Neural progenitor cell (in vitro differentiated cells): Measurements from ENCODE around the gene GCM1. TPM values are rescaled to one million over a fixed set of nuclear protein-coding genes. Genes with fewer than 3 reads are reported as not detected.

Experiments
- DNase-seq: peaks from one replicate; pipeline ENCODE4 v3.0.0-alpha.2; 2016; ENCODE audit warnings: low spot score
- H2AFZ ChIP-seq: fragments of 200-600 bp; sonication (generic); replicated peaks from 2 replicates; pipeline ENCODE4 v1.6.1; 2016; ENCODE audit warnings: antibody characterized with exemption
- H3F3A ChIP-seq: fragments of 200-600 bp; sonication (generic); 2 replicates; pipeline ENCODE4 v1.6.1; 2016; ENCODE audit warnings: antibody characterized with exemption, low read depth
- H3K27ac ChIP-seq: fragments of 200-600 bp; sonication (generic); 2 replicates; pipeline ENCODE4 v1.5.1; 2016; ENCODE audit warnings: mild to moderate bottlenecking
- H3K27me3 ChIP-seq: fragments of 200-600 bp; sonication (generic); 2 replicates; pipeline ENCODE4 v1.6.1; 2016; ENCODE audit warnings: mild to moderate bottlenecking, moderate library complexity
- H3K36me3 ChIP-seq: fragments of 200-600 bp; sonication (generic); 2 replicates; pipeline ENCODE4 v1.5.1; 2016
- H3K4me1 ChIP-seq: fragments of 200-600 bp; sonication (generic); 2 replicates; pipeline ENCODE4 v1.6.1; 2016; ENCODE audit warnings: mixed run types
- H3K4me2 ChIP-seq: fragments of 200-600 bp; sonication (generic); 2 replicates; pipeline ENCODE4 v1.6.1; 2016
- H3K4me3 ChIP-seq: fragments of 200-600 bp; sonication (generic); 2 replicates; pipeline ENCODE4 v1.5.1; 2016
- H3K79me2 ChIP-seq: fragments of 200-600 bp; sonication (generic); 2 replicates; pipeline ENCODE4 v1.6.1; 2016; ENCODE audit warnings: low read depth
- H3K9ac ChIP-seq: fragments of 200-600 bp; sonication (generic); 2 replicates; pipeline ENCODE4 v1.6.1; 2016
- H3K9me3 ChIP-seq: fragments of 200-600 bp; sonication (generic); 2 replicates; pipeline ENCODE4 v1.5.1; 2016; ENCODE audit warnings: low read depth
- H4K20me1 ChIP-seq: fragments of 200-600 bp; sonication (generic); 2 replicates; pipeline ENCODE4 v1.6.1; 2016; ENCODE audit warnings: low read depth
- H3K27ac Mint-ChIP-seq: 3 replicates; pipeline ENCODE4 v1.8.0; 2021; ENCODE audit warnings: mixed read lengths
- H3K27me3 Mint-ChIP-seq: 2 replicates; pipeline ENCODE4 v1.8.0; 2022; ENCODE audit warnings: low read depth, mild to moderate bottlenecking, inconsistent platforms, moderate library complexity, mixed read lengths; ENCODE audit not compliant: insufficient read depth
- H3K36me3 Mint-ChIP-seq: 3 replicates; pipeline ENCODE4 v1.8.0; 2021; ENCODE audit warnings: mixed read lengths
- H3K4me1 Mint-ChIP-seq: 3 replicates; pipeline ENCODE4 v1.8.0; 2021; ENCODE audit warnings: mixed read lengths
- H3K4me3 Mint-ChIP-seq: 3 replicates; pipeline ENCODE4 v1.8.0; 2021; ENCODE audit warnings: mild to moderate bottlenecking, moderate library complexity, mixed read lengths
- H3K9me3 Mint-ChIP-seq: 3 replicates; pipeline ENCODE4 v1.8.0; 2020; ENCODE audit warnings: mixed read lengths
- EZH2 ChIP-seq: fragments of 200-600 bp; sonication (generic); IDR thresholded peaks from 2 replicates; pipeline ENCODE4 v1.6.1; 2017; ENCODE audit warnings: antibody characterized with exemption, mild to moderate bottlenecking, moderate library complexity
- EZH2phosphoT487 ChIP-seq: fragments of 200-600 bp; sonication (generic); IDR thresholded peaks from 2 replicates; pipeline ENCODE4 v1.6.1; 2017; ENCODE audit warnings: antibody characterized with exemption
- total RNA-seq: library from RNA; depleted of rRNA; stranded (reverse); fragments of >200 nt; gene quantifications from 2 replicates; pipeline ENCODE4 v1.2.3, GENCODE V29; 2015; ENCODE audit warnings: low replicate concordance
- TF ChIP-seq, protein P1 (sequence below): fragments of 200-600 bp; sonication (generic); IDR thresholded peaks from 2 replicates; pipeline ENCODE4 v1.5.1; 2017; ENCODE audit warnings: antibody characterized with exemption, mild to moderate bottlenecking

Gene GCM1
- total RNA-seq, 1 donor from 2014 or later = not detected

- Histone ChIP-seq H3K27me3 (no peaks in the 10 kb centered on the region), H4K20me1 (no peaks in the 10 kb centered on the region), H3K9me3 (no peaks in the 10 kb centered on the region), H3K27ac (no peak overlapping the region), H3K79me2 (no peaks in the 10 kb centered on the region), H3F3A (no peaks in the 10 kb centered on the region), H3K9ac (no peak overlapping the region), H3K36me3 (peaks cover 16% of the 10 kb centered on the region), H3K4me3 (no peak overlapping the region), H3K4me1 (no peaks in the 10 kb centered on the region), H3K4me2 (no peak overlapping the region), H2AFZ (no peak overlapping the region)
- peaks cover 23% of the 10 kb centered on the region for H3K36me3 Mint-ChIP-seq
- TF ChIP-seq EZH2 (no peak), EZH2phosphoT487 (no peak)
- TF ChIP-seq, protein P1, sequence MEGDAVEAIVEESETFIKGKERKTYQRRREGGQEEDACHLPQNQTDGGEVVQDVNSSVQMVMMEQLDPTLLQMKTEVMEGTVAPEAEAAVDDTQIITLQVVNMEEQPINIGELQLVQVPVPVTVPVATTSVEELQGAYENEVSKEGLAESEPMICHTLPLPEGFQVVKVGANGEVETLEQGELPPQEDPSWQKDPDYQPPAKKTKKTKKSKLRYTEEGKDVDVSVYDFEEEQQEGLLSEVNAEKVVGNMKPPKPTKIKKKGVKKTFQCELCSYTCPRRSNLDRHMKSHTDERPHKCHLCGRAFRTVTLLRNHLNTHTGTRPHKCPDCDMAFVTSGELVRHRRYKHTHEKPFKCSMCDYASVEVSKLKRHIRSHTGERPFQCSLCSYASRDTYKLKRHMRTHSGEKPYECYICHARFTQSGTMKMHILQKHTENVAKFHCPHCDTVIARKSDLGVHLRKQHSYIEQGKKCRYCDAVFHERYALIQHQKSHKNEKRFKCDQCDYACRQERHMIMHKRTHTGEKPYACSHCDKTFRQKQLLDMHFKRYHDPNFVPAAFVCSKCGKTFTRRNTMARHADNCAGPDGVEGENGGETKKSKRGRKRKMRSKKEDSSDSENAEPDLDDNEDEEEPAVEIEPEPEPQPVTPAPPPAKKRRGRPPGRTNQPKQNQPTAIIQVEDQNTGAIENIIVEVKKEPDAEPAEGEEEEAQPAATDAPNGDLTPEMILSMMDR = no peak
- H3K4me3 Mint-ChIP-seq = no peak overlapping the region
- DNase-seq = no peak
- no peaks in the 10 kb centered on the region for H3K4me1 Mint-ChIP-seq
- no peaks in the 10 kb centered on the region for H3K9me3 Mint-ChIP-seq
- H3K27ac Mint-ChIP-seq = no peak overlapping the region
- no peaks in the 10 kb centered on the region for H3K27me3 Mint-ChIP-seq
Observed at GRCh38 chr6:53095716-53096115, 52.9 kb downstream of the GCM1 start.

DNA sequence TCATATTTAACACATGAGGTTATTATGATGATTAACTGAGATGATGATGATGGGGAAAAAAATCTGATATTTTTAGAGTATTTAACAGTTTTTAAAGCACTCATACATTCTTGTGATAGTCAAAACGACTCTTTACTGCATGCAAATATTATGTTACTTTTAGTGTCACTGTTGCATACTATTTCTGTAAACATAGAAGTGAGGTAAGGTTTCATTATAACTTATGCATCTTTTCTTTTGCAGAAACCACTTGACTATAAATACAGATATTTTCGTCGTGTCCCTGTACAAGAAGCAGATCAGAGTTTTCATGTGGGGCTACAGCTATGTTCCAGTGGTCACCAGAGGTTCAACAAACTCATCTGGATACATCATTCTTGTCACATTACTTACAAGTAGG is 53.4 kb downstream of the GCM1 start:
- TF ChIP-seq EZH2phosphoT487 = no peak
- TF ChIP-seq, protein P1 = no peak
- TF ChIP-seq EZH2 = no peak
- no peak overlapping the region for H3K4me3 Mint-ChIP-seq
- no peaks in the 10 kb centered on the region for H3K79me2 ChIP-seq
- H3K4me3 ChIP-seq = no peak overlapping the region
- no peak overlapping the region for H3K4me2 ChIP-seq
- H2AFZ ChIP-seq = no peak overlapping the region
- no peaks in the 10 kb centered on the region for H3K4me1 ChIP-seq
- DNase-seq = no peak
- H3K27ac ChIP-seq = no peak overlapping the region
- no peaks in the 10 kb centered on the region for H3K9me3 ChIP-seq
- H3F3A ChIP-seq = no peaks in the 10 kb centered on the region
- H3K9me3 Mint-ChIP-seq = no peaks in the 10 kb centered on the region
- H3K9ac ChIP-seq = no peak overlapping the region
- no peaks in the 10 kb centered on the region for H3K27me3 Mint-ChIP-seq
- H3K4me1 Mint-ChIP-seq = no peaks in the 10 kb centered on the region
- H3K27me3 ChIP-seq = no peaks in the 10 kb centered on the region
- H3K27ac Mint-ChIP-seq = no peak overlapping the region
- no peaks in the 10 kb centered on the region for H4K20me1 ChIP-seq
- peaks cover 24% of the 10 kb centered on the region for H3K36me3 Mint-ChIP-seq
- H3K36me3 ChIP-seq = peaks cover 16% of the 10 kb centered on the region

- Mint-ChIP-seq H3K9me3 (no peaks in the 10 kb centered on the region), H3K27me3 (no peaks in the 10 kb centered on the region), H3K4me1 (no peaks in the 10 kb centered on the region), H3K4me3 (no peak overlapping the region), H3K27ac (no peak overlapping the region), H3K36me3 (peaks cover 20% of the 10 kb centered on the region)
- Histone ChIP-seq H3K9ac (no peak overlapping the region), H3K4me2 (no peak overlapping the region), H4K20me1 (no peaks in the 10 kb centered on the region), H3K4me1 (no peaks in the 10 kb centered on the region), H3K36me3 (peaks cover 18% of the 10 kb centered on the region), H3K27me3 (no peaks in the 10 kb centered on the region), H3K4me3 (no peak overlapping the region), H3K9me3 (no peaks in the 10 kb centered on the region), H3K27ac (no peak overlapping the region), H3K79me2 (no peaks in the 10 kb centered on the region), H3F3A (no peaks in the 10 kb centered on the region), H2AFZ (no peak overlapping the region)
- DNase-seq = no peak
- TF ChIP-seq EZH2phosphoT487 = no peak
- TF ChIP-seq EZH2 = no peak
- TF ChIP-seq, protein P1 = no peak
Observed at GRCh38 chr6:53090576-53090975, 58.1 kb downstream of the GCM1 start.

GRCh38 chr6:53089948-53090347 is 58.7 kb downstream of the GCM1 start:
- Histone ChIP-seq H2AFZ (no peak overlapping the region), H3K79me2 (no peaks in the 10 kb centered on the region), H3K36me3 (peaks cover 12% of the 10 kb centered on the region), H3K27ac (no peak overlapping the region), H3K9me3 (no peaks in the 10 kb centered on the region), H3F3A (no peaks in the 10 kb centered on the region), H3K4me3 (no peak overlapping the region), H3K4me1 (no peaks in the 10 kb centered on the region), H4K20me1 (no peaks in the 10 kb centered on the region), H3K27me3 (no peaks in the 10 kb centered on the region), H3K4me2 (no peak overlapping the region), H3K9ac (no peak overlapping the region)
- Mint-ChIP-seq H3K36me3 (peaks cover 20% of the 10 kb centered on the region), H3K4me3 (no peak overlapping the region), H3K9me3 (no peaks in the 10 kb centered on the region), H3K27me3 (no peaks in the 10 kb centered on the region), H3K27ac (no peak overlapping the region), H3K4me1 (no peaks in the 10 kb centered on the region)
- no peak for DNase-seq
- TF ChIP-seq, protein P1 = no peak
- TF ChIP-seq EZH2 (no peak), EZH2phosphoT487 (no peak)
